ENCODE measurements around the gene TMEM45B.
"Not testable (repeated sequence)": the region's sequence is repeated elsewhere in the genome, so short reads cannot be mapped to it uniquely, and the experiment has no call there.

The TMEM45B gene

DNA sequence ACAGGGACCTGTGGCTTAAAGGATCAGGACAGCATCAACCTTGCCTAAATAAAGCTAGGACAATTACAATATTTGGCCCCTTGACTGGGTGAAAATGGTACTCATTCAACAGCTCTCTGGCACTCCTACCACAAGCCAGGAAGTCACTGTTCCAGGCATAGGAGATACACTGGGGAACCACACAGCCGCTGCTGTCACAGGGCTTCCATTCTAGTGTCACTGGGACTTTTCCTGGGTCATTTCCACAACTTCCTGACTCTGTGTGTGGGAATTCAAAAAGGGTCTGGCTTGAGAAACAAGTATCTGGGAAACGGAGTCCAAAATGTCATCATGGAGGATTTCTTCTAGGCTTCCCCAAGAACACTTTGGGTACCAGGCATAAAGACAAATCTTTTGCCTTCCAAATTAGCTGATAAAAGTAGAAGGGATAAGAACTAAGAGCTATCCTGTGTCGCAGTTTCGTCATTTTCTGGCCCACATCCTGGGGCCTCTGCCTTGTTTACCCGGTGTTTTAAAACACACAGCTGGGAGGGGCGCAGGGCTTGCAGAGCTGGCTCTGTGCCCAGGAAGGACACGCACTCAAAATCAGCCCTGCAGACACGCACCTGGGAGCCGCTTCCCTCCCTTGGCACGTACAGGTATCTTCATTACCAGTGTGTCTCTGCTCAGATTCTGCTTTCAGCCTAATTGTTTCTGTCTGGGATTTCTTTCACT is 38.0 kb downstream of the TMEM45B start:
- DNase-seq, result peak; percentile 93

DNA sequence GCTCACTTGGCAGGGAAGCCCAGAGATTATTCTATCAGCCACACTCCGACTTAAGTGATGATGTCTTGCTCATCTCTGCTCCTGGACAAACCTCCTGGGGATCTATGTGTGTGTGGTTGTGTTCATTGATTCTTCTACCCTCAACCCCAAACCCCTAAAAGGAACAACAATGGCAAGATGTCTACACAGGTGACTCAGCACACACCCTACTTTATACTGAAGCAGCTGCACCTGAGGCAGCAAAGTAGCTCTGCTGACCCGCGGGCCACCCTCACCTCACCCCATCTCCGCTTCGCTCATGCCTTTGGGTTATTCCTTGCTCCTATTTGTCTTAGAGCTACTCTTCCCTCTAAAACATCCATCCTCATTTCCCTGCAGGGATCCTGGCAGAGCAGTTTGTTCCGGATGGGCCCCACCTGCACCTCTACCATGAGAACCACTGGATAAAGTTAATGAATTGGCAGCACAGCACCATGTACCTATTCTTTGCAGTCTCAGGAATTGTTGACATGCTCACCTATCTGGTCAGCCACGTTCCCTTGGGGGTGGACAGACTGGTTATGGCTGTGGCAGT is 38.7 kb downstream of the TMEM45B start:
- no peak for DNase-seq

DNA sequence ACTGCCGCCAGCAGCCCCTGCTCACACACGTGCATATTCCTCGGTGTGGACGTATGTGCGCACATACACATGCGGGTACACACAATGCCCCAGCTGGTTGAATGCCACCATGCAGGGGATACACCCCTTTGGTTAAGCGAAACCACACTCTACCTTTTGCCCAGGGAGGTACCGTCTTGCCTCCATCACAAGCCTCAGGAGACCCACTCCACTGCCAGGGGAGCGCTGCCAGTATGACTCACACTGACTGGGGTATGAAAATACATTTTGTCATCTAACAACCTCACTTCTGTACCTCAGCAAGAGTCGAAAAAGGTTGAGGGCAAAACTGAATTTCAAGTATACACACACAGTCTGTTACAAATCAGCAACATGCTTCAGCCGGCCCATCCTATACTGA is 39.4 kb downstream of the TMEM45B start:
- no peak for DNase-seq

DNA sequence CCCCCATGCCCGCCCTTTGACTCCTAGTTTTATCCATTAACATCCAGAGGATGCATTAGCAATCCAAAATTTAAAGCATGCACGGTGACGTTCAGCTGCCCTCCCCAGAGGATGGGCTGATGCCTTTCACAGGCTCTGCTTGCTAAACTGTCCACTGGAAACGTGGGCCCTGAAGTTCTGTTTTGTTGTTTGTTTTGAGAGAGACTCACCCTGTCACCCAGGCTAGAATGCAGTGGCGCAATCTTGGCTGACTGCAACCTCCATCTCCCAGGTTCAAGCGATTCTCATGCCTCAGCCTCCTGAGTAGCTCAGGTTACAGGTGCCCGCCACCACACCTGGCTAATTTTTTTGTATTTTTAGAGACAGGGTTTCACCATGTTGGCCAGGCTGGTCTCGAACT is 40.4 kb downstream of the TMEM45B start:
- DNase-seq, result no peak

DNA sequence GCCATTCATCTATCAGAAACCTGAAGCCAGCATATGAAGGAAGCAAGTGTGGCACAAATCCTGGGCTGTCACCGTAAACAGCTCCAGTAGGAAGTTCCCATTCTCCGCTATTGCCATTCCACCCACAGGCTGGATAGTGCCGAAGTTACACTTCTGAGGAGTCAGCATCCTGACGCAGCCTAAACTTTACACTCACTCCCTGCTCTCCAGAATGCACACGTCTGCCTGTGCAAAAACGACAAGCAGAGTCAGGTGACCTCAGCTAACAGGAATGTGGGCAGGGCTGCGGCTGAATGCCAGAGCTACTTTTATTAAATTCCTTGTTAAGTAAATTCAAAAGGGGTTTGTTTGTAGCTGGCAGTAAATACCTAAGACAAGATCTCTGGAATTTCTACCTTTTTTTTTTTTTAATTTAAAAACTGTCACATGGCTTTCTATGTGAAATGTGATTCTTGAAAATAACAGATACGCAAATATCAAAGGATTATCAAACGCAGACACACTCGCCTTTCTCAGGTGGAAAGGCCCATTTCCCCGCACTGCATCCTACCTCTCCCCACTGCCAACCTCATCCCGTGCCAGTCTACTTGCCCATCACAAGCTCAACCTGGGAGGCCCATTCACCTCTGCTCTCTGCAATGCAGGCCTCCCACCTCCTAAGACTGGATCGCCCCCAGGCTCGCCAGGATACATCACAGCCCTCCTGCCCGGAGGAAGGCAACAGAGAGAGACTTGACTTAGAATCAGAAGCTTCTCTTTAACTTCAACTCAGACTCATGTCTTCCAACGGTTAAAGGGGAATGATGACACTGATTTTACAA is 46.3 kb downstream of the TMEM45B start:
- DNase-seq, result no peak

DNA sequence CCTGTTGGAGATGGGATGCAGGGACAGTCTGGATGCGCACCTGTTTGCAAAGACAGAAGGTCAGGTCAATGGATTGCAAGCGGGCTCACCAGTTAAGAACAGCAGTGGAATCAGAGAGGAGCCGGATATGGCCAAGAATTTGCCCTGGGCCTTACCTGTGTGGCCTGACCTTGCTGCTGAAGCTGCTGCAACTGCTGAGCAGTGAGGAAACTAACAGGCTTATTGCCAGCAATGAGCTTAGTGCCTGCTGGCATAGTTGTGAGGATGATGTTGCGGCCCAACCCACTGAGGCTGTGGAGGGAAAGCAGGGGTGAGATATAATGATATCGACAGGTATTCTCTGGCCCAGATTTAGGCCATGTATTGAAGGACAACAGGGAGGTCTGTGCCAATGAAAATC is 49.2 kb downstream of the TMEM45B start:
- DNase-seq, result no peak

DNA sequence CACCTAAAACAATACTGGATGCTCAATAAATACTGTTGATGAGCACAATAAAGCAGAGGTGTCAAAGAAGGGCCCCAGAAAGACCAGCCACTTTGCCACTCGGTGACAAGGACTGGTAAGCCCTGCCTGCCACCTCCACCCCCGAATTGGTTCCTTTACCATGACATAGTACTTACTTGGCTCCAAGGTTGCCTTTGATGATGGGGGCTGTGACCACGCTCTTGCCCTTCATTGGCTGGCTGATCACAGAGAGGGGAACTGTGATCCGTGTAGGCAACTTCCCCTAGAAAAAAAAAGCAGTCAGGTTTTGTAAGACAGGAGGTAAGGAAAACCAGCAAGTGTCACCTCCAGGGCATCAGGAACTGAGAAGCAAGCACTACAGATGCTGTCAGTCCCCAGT is 50.1 kb downstream of the TMEM45B start:
- no peak for DNase-seq

DNA sequence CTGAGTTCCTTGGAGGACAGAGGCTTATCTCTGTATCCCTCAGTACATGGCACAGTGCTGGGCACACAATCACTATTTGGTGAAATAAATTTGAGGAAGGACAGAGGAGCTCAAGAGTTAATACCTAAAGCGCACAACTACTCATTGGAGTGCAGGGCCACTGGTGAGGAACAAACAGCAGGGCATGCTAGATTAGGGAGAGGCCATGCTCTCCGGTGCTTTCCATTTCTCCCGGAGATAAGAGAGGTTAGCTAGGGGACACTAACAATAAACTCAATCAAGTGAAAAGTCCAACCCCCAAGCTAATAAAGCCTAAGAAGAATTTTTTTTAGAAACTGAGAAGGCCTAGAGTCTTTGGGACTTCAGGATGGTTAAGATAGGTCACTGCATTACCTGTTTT is 50.7 kb downstream of the TMEM45B start:
- no peak for DNase-seq

DNA sequence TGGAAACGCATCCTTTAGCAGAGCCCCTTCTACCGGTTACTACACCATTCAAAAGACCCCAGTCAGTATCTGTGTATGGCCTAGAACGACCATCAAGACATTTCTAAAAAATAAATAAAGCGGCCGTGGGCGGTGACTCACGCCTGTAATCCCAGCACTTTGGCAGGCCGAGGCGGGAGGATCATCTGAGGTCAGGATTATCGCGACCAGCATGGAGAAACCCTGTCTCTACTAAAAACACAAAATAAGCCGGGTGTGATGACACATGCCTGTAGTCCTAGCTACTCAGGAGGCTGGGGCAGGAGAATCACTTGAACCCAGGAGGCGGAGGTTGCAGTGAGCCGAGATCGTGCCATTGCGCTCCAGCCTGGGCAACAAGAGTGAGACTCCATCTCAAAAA is 53.0 kb downstream of the TMEM45B start:
- DNase-seq, result not testable (repeated sequence)

DNA sequence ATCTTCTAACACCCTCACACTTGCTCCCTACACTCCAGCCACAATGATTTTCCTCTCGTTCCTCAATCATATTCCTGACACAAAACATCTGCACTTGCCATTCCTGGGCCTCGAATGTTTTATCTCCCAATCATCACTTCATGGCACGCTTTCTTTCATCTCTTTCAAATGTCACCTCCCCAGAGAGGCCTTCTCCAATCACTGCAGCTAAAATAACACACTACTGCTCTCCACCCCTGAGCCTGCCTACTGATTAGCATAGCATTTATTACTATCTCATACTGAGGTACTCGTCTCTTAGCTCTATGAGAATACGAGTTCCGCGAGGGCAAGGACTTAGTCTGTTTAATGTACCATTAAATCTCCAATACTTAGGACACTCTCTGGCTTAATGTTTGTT is 56.3 kb downstream of the TMEM45B start:
- DNase-seq, result no peak

DNA sequence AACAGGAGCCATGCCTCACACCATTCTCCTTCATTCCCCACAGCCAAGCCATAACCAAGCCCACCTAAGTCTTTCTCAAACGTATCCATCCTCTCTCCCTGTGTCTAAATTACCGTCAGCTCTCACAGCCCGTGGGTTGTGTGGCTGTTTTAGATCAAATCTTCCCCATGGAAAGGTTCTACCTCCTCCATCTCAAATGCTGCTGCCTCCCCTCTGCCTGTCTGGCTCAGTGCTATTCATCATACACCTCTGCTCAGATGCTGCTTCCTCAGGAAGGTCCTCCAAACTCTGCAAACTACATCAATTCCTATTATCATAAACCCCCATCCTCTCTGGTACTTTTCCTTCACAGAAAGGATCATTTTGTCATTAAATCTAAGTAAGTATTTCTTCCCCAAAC is 64.7 kb downstream of the TMEM45B start:
- DNase-seq, result no peak

DNA sequence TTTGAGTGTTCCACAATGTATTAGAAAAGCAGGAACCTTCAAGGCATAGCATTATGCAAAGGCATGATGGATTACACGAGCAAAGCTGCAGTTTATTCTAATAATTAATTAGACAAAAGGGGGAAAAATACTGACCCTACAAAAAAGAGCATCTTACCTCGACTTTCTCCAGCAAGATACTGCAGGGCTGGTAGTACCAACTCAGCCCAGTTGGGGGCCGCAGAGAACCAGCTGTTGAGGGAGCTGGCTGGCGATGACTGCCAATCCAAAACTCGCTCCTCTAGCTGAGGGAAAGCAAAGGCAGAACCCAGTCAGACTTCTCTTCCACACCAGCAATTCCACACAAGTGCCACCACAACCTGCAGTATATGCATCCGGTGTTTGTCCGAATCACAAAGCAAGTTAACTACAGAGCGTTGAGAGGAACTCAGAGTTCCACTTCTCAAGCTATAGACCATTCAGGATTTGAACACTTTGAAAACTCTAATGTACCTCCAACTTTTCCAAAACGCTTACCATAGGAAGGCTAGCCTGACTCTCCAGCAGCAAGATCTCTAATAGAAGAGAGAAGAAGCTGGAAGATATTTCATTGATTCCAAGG is 66.0 kb downstream of the TMEM45B start:
- DNase-seq, result no peak

DNA sequence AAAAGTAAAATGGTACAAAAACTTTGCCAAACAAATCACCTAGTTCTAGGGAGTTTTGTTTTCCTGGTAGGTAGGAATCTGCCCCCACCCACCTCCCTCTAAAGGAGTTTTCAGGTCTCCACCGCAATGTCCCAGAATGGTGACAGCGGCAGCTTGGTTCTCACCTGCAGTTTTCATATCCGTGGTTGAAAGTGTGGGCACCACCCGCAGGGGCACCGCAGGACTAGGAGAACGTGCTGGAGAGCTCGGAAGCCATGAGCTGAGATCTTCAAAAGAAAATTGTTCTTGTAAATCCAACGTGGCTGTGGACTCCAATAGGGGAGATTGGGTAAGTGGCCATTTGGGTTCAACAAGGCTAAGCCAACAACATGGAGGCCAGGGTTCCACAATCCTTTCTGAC is 68.9 kb downstream of the TMEM45B start:
- no peak for DNase-seq

DNA sequence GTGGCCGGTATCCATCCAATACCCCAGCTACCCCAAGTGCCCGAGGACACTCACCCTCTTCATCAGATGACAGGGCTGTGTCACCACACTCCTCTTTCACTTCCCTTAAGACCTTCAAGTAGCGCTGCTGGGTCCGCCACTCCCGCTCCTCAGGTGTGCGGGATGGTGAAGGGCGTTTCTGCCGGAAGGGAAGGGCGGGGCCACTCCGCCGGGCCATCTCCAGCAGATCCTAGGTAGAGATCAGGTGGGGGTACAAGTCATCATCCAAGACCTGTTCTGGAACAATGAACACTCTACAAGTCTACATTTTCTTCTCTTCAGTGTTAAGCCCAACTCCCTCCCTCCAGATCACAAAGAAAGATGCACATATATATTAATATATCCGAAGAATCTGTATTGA is 69.7 kb downstream of the TMEM45B start:
- DNase-seq, result no peak

DNA sequence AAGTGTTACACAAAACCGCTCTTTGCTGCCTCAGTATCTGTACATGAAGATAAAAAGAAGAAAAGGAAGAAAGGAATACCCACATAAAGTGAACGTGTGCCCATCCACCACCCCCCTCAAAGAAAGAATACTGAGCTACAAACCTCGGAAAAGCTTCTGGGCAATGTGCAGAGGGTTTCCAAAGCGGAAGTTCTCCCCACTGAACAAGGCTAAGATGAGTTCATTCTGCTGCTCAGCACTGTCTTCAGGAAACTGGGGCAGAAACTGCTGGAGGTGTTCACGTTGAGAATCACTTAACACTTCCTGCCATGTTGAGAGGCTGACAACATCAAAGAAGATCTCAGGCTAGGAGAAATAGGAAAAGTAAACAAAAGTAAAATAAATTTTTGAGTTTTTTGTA is 72.8 kb downstream of the TMEM45B start:
- no peak for DNase-seq

DNA sequence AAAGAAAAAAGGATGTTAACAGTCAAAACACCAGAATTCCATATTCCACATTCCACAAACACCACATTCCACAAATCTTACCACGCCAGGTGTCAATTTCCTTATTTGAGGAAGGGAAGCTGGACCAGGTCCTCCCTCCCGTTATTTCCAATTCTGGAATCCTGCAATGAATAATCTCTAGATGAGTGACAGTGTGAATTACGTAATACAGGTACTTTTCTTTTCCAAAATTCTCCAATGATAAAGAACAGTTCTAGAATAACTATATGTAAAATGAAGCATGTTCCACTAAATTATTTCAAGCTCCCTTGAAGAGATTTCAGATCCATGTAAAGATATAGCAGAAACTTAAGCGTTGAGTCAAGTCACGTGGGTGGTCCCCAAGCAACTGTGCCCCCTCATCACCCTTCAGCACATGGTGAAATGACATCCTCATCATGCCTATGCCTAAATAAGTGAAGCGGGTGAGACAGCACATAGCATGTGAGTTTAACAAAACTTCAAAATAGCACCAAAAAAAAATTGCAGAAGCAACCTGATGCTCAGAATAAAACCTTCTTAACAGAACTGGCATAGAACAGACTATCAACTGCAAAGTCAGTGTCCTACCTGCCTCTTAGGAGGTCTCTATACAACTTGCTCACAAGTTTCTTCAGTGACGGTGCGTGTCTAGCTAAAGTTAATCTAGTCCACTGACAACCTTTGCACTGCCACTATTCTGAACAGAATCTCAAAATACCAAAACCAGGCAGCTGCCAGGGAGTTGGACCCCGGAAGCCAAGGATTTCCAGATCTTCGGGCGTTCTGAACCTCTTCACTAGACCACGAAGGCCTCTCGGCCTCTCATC is 78.9 kb downstream of the TMEM45B start:
- no peak for DNase-seq

DNA sequence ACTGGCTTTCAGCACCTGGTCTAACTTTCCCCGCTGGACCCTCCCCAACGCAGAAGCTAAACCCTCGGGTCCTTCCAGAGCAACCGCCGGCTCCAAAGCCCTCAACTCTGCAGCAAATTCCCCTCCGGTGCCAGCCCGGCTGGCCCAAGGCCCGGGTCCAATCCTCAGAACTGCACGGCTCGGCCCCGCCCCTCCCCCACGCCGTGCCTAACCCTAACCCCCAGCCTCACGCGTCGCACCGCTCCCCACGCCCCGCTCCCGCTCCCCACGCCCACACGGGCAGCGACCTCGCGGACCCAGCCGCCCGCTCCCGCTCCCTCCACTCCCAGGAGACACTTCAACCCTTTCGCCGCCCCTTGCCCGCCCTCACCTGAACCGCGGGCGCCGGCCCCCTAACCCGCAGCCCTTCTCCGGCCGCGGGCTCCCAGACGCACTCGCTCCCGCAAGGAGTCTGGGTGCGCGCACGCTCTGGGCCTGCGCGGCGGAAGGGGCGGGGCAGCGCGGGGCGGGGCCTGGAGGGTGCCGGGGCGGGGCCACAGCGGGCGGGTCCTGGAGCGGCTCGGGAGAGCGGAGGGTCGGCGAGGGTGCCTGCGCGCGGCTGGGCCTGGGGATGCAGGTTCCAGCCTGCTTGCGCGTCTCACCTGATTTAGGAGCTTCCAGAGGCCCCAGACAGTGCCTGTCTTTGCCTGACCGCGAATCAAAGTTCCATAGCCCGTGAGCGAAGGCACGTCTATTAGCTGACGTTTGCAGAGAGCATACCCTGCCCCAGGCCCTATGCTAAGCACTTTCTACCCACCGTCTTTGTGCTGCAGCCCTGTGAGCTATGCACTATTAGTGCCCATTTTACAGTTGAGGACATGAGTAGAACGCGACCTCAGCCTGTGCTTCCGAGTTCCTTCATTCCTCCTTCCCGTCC is 79.7 kb downstream of the TMEM45B start, which contains the start of gene NFRKB:
Gene NFRKB (minus strand): TSS at position 453 of the 916 bp plus-strand sequence. CDS start 2,729 bp downstream, outside the sequence.
- peak; percentile 47 for DNase-seq

DNA sequence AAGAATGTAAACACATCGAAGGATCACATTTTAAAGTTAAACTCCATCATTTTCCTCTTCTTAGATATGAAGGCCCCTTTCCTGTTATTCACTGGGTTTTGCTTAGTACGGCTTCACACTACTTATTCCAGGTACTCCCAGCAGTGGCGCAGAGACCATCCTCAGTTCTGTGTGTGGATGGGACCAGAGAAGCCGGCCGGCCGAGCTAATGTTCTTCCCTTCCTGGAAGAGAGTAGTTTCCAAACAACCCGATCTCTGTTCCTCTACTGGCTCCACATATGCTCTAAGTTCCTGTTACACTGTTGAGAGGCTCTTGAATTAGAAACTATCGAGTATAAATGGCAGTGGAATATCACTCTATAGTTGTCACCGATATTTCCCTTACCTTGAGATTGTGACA is 80.4 kb downstream of the TMEM45B start:
- peak; percentile 23 for DNase-seq

DNA sequence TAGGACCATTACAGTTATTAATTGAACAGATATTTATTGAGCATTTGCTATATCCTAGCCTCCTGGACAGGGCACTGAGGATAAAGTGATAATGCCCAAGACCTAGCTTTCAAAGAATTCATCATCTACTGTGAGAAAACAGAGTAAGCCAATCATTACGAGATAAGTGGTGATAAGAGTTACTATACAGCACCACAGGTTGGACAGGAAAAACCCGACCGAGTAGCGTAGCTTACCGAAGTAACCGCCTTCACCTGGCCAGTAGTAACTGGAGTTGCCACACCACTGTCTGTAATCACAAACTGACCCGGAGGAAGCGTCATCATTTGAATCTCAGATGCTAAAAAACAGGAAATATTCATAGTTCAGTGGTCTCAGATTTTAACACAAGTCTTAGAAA is 89.8 kb downstream of the TMEM45B start:
- no peak for DNase-seq
